Measurements from ENCODE around the gene MAGEA2. TPM values are rescaled to one million over a fixed set of nuclear protein-coding genes. Genes with fewer than 3 reads are reported as not detected.
"Not testable (repeated sequence)": the region's sequence is repeated elsewhere in the genome, so short reads cannot be mapped to it uniquely, and the experiment has no call there.

MAGEA2 gene, protein sequence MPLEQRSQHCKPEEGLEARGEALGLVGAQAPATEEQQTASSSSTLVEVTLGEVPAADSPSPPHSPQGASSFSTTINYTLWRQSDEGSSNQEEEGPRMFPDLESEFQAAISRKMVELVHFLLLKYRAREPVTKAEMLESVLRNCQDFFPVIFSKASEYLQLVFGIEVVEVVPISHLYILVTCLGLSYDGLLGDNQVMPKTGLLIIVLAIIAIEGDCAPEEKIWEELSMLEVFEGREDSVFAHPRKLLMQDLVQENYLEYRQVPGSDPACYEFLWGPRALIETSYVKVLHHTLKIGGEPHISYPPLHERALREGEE
- not detected in 2 replicates for polyA plus RNA-seq (2011; rRNA removed)
- not detected in 2 replicates for polyA minus RNA-seq (2011; rRNA and poly(A)+ RNA removed)

DNA sequence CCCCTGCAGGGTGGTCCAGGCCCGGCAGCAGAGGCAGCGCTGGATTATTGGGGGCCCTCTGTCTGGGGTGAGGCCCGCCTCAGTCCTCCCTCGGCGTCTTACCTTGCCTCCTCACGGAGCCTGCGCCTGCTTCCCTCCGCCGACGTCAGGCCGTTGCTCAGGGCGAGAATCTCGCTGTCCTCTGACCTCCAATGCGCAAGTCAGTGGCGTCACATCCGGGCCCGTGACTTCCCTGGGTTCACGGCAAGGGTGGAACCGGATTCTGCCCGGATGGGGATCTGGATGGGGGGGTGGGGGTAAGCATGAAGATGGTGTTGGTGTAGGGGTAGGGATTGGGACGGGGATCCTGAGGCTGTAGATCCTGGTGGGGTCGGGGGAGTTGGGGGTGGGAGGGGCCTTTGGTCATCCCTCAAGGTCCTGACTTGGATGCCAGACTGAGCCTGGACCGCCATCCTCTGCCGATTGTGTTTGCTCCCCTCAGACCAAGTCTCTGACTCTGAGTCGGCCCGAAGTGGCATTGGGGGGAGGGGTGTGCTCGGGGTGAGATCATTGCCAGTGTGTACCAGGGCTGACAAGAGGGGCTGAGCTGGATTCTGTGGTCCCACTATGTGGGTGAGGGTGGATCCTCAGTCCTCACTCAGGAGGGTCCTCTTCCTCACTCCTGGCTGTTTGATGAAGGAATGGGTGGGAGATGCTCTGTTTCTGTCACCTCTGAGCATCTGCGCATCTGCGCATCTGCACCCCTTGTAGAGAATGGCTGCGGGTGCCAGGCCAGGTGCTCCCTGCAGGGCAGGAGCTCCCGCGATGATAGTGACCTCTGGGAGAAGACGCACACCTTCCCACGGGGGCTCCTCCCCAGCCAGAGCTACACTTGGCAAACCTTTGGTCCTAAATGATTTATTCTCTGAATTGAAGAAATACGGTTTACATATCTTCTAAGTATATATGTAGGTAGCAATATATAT, at the start of gene MAGEA2:
Gene MAGEA2, minus strand, starts transcription at position 157 of the 965 bp plus-strand sequence. CDS start 2,479 bp downstream, outside the sequence.
- CTCF ChIA-PET; DNase-seq (ENCODE audit: low read depth); H3K36me3 ChIP-seq (ENCODE audit: control insufficient read depth, insufficient read depth, low read length); POLR2A ChIA-PET; H3K27me3 ChIP-seq (ENCODE audit: control insufficient read depth, insufficient read depth, low read length); H3K4me3 ChIP-seq (ENCODE audit: low read depth, low read length): not testable (repeated sequence)

DNA sequence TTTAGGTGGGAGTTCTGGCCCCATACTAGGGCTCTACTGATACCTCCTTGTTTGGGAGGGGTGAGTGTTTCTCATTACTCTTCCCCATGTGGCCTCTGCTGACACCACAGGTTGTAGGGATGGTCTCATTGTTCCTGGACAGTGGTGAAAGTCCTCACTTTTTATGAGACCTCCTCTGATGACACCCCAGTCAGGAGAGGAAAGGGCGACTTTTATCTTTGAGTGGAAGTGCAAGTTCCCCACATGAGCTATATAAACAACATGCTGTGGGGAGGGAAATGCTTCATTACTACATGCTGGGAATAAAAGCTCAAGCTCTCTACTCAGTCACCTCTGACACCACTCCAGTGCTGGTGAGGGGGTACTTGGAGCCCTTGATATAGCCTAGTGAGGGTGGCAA, 45.3 kb upstream of the MAGEA2 start:
- Histone ChIP-seq H3K4me3 (ENCODE audit: low read depth, low read length) (no peak overlapping the region), H3K27me3 (ENCODE audit: control insufficient read depth, insufficient read depth, low read length) (no peaks in the 10 kb centered on the region), H3K36me3 (ENCODE audit: control insufficient read depth, insufficient read depth, low read length) (no peaks in the 10 kb centered on the region)
- CTCF ChIA-PET = no interaction called here
- TF ChIP-seq, protein P1, sequence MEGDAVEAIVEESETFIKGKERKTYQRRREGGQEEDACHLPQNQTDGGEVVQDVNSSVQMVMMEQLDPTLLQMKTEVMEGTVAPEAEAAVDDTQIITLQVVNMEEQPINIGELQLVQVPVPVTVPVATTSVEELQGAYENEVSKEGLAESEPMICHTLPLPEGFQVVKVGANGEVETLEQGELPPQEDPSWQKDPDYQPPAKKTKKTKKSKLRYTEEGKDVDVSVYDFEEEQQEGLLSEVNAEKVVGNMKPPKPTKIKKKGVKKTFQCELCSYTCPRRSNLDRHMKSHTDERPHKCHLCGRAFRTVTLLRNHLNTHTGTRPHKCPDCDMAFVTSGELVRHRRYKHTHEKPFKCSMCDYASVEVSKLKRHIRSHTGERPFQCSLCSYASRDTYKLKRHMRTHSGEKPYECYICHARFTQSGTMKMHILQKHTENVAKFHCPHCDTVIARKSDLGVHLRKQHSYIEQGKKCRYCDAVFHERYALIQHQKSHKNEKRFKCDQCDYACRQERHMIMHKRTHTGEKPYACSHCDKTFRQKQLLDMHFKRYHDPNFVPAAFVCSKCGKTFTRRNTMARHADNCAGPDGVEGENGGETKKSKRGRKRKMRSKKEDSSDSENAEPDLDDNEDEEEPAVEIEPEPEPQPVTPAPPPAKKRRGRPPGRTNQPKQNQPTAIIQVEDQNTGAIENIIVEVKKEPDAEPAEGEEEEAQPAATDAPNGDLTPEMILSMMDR (IDR thresholded peaks at IDR 0.05; ENCODE audit: insufficient read depth, low read depth, low read length) = no peak
- POLR2A ChIA-PET = no interaction called here
- no peak for DNase-seq (ENCODE audit: low read depth)

DNA sequence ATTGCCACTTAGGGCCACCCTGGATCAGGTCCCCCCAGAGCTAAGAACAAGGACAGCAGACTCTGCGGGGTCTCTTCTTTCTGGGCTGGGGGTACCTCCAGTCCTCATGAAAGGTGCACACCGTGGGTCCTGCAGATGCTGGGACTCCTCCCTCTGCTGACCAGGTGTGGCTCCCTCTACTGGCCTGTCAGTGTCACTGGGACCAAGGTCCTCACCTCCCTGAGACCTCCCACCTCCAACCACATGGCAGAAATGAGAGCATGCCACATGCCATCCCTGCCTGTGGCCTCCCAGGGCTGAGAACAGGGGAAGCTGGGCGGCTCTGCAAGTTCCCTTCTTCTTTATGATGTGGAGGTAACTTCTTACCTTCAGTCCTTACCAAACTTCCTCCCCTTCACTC, 33.4 kb upstream of the MAGEA2 start:
- H3K27me3 ChIP-seq (ENCODE audit: control insufficient read depth, insufficient read depth, low read length); H3K4me3 ChIP-seq (ENCODE audit: low read depth, low read length); CTCF ChIA-PET; H3K36me3 ChIP-seq (ENCODE audit: control insufficient read depth, insufficient read depth, low read length); DNase-seq (ENCODE audit: low read depth); POLR2A ChIA-PET: not testable (repeated sequence)

DNA sequence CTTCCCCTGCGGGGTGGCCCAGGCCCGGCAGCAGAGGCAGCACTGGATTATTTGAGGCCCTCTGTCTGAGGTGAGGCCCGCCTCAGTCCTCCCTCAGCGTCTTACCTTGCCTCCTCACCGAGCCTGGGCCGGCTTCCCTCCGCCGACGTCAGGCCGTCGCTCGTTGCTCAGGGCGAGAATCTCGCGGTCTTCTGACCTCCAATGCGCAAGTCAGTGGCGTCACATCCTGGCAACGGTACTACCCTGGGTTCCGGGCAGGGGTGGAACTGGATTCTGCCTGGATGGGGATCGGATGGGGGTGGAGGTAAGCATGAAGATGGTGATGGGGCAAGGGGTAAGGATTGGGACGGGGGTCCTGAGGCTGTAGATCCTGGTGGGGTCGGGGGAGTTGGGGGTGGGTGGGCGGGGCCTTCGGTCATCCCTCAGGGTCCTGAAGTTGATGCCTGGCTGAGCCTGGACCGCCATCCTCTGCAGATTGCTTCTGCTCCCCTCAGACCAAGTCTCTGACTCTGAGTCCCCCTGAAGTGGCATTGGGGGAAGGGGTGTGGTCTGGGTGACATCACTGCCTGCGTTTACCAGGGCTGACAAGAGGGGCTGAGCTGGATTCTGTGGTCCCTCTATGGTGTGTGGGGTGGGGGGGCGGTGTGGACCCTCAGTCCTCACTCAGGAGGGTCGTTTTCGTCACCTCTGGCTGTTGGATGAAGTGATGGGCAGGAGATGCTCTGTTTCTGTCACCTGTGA, 16.1 kb upstream of the MAGEA2 start, which contains the start of gene MAGEA6:
Gene MAGEA6, minus strand, starts transcription at position 141 of the 741 bp plus-strand sequence. CDS start 2,039 bp downstream, outside the sequence.
- POLR2A ChIA-PET; DNase-seq (ENCODE audit: low read depth); H3K36me3 ChIP-seq (ENCODE audit: control insufficient read depth, insufficient read depth, low read length); H3K27me3 ChIP-seq (ENCODE audit: control insufficient read depth, insufficient read depth, low read length); CTCF ChIA-PET; H3K4me3 ChIP-seq (ENCODE audit: low read depth, low read length): not testable (repeated sequence)

DNA sequence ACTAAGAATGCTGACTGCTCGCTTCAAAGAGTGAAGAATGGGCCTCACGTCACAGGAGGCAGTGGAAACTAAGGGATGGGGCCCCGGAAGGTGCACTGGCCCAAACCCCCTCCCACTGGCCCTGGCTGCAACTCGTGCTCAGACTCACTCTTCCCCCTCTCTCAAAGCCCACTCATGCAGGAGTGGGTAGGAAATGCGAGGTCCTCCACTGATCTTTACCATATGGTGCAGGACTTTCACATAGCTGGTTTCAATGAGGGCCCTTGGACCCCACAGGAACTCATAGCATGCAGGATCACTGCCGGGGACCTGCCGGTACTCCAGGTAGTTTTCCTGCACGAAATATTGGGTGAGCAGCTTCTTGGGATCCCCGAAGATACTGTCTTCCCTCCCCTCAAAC, 12.9 kb upstream of the MAGEA2 start:
- DNase-seq (ENCODE audit: low read depth); H3K4me3 ChIP-seq (ENCODE audit: low read depth, low read length); H3K27me3 ChIP-seq (ENCODE audit: control insufficient read depth, insufficient read depth, low read length); CTCF ChIA-PET; POLR2A ChIA-PET; H3K36me3 ChIP-seq (ENCODE audit: control insufficient read depth, insufficient read depth, low read length): not testable (repeated sequence)

DNA sequence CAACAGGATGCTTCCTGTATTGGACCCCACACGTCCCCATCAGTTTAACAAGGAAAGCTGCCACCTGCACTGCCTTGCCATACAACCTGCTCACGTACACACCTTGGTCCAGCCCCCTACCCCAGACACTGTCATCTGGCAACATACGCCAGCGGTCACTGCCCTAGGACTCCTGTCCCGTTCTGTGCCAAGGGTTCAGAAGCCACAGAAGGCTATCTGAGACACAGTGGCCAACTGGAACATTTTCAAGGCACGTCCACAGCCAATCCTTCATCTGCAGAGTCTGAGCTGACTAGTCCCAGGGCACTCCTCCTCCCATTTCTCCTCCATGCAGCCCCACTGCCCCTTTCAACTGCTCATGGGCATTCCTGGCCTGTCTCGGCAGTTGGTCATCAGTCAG, 7.9 kb upstream of the MAGEA2 start:
- CTCF ChIA-PET; H3K4me3 ChIP-seq (ENCODE audit: low read depth, low read length); POLR2A ChIA-PET; DNase-seq (ENCODE audit: low read depth); H3K27me3 ChIP-seq (ENCODE audit: control insufficient read depth, insufficient read depth, low read length); H3K36me3 ChIP-seq (ENCODE audit: control insufficient read depth, insufficient read depth, low read length): not testable (repeated sequence)

DNA sequence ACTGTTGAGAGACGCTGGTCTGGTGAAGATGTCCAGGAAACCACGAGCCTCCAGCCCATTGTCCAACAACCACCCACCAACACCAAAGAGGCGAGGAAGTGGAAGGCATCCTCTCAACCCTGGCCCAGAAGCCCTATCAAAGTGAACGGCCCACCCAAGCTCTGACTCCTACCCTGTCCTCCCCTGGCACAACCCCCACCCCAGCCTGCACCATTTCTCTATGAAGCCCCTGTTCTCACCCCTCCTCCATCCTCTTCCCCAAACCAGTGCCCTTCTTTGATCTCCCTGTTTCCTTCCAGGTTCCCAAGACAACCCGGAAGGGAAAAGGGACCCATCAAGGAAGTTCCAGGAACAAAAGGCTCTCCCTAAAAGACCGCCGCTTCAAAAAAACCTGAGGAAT, 5.9 kb upstream of the MAGEA2 start:
- H3K4me3 ChIP-seq (ENCODE audit: low read depth, low read length); POLR2A ChIA-PET; CTCF ChIA-PET; DNase-seq (ENCODE audit: low read depth); H3K36me3 ChIP-seq (ENCODE audit: control insufficient read depth, insufficient read depth, low read length); H3K27me3 ChIP-seq (ENCODE audit: control insufficient read depth, insufficient read depth, low read length): not testable (repeated sequence)

DNA sequence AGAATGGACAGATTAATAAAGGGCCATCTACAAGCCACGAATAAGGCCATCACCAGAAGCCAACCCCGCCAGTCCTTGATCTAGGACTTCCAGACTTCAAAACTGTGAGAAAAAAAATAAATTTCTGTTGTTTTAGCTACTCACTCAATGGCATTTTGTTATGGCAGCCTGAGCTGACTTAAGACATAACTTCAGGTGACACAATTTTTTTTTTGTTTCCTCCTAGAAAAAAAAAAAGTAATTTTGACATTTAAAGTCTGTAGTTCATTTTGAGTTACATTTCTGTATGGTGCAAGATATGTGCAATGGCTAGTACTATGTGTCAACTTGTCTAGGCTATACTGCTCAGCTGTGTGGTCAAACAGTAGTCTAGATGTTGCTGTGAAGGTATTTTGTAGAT, 5.3 kb upstream of the MAGEA2 start, which contains the start of gene CSAG3:
Gene CSAG3, plus strand, starts transcription at position 301 of the 400 bp plus-strand sequence.
- POLR2A ChIA-PET; H3K36me3 ChIP-seq (ENCODE audit: control insufficient read depth, insufficient read depth, low read length); H3K4me3 ChIP-seq (ENCODE audit: low read depth, low read length); CTCF ChIA-PET; H3K27me3 ChIP-seq (ENCODE audit: control insufficient read depth, insufficient read depth, low read length); DNase-seq (ENCODE audit: low read depth): not testable (repeated sequence)

DNA sequence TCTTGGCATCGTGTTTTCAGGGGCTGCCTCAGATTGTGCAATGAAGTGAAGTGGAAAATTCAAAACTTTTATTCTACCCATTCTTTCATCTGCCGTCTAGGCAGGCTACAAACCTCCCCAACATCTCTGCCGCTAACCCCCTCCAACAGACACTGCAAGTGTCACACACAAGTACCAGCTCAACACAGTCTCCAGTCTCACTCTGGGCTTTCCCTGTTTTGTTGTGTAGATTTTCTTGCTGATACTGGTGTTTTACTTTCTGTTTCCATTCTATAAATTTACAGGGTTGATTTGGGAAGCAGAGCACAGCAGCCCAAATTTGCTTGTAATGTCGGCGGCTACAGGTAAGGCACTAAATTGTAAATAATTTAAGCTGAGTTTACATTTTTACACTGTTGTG, 1.2 kb upstream of the MAGEA2 start:
- CTCF ChIA-PET; H3K4me3 ChIP-seq (ENCODE audit: low read depth, low read length); DNase-seq (ENCODE audit: low read depth); POLR2A ChIA-PET; H3K27me3 ChIP-seq (ENCODE audit: control insufficient read depth, insufficient read depth, low read length); H3K36me3 ChIP-seq (ENCODE audit: control insufficient read depth, insufficient read depth, low read length): not testable (repeated sequence)

Data from BJ (cell line).